Colonic mucosa (tissue), 4 donors: ENCODE data around the gene NHLRC1. TPM values are rescaled to one million over a fixed set of nuclear protein-coding genes. Genes with fewer than 3 reads are reported as not detected.
A peak's percentile ranks its signal among the peaks of the same experiment; 100 is the strongest.

ENCODE experiments used
- DNase-seq: peaks from one replicate; pipeline ENCODE4 v3.0.0-alpha.2; 2020
- H3K27ac ChIP-seq: fragments of 200-600 bp; one replicate; pipeline ENCODE4 v1.8.0; 2021
- H3K27me3 ChIP-seq: fragments of 200-600 bp; one replicate; pipeline ENCODE4 v1.8.0; 2021
- H3K36me3 ChIP-seq: fragments of 200-600 bp; one replicate; pipeline ENCODE4 v1.8.0; 2021
- H3K4me1 ChIP-seq: fragments of 200-600 bp; one replicate; pipeline ENCODE4 v1.8.0; 2021; ENCODE audit warnings: mild to moderate bottlenecking
- H3K4me3 ChIP-seq: fragments of 200-600 bp; one replicate; pipeline ENCODE4 v1.8.0; 2021
- H3K9ac ChIP-seq, 2 donors: one replicate each; pipeline ENCODE4 v1.7.0; 2013; ENCODE audit warnings: control low read depth in 2 of 2, low read depth in 2 of 2, low read length in 2 of 2
- H3K9me3 ChIP-seq: fragments of 200-600 bp; one replicate; pipeline ENCODE4 v1.8.0; 2021
- CTCF ChIP-seq: fragments of 200-600 bp; IDR thresholded peaks from one replicate; pipeline ENCODE4 v1.8.0; 2022; ENCODE audit warnings: antibody characterized with exemption, mild to moderate bottlenecking
- intact Hi-C: fragments of 100-400 bp; cut with DNase I; formaldehyde crosslinking; loops from one replicate; pipeline ENCODE4 v1.14.1; 2022
- total RNA-seq, 2 donors: library from RNA; stranded (reverse); fragmentation: NEBNext Ultra II Directional in 1 of 2; extraction: Animal tissue kit (Norgen Biotek cat#: 25700) in 1 of 2; gene quantifications; one replicate each; pipeline ENCODE4 v1.2.1, GENCODE V29; 2021
- donor health status: healthy.
- donor health status: DM: no; HTN: no; CAD: no.
- donor health status: DM: no; HTN: no; CAD: no.

The NHLRC1 gene
- total RNA-seq, 2 donors from 2014 or later = 1.6 to 2.5 TPM

GRCh38 chr6:18136260-18136659, 13.8 kb upstream of the NHLRC1 start:
- intact Hi-C loops = no loop called here
- Histone ChIP-seq H3K4me3 (no peak overlapping the region), H3K27me3 (no peaks in the 10 kb centered on the region), H3K9me3 (no peaks in the 10 kb centered on the region), H3K9ac (no peak overlapping the region), H3K36me3 (no peaks in the 10 kb centered on the region), H3K27ac (no peak overlapping the region), H3K4me1 (peaks cover 3% of the 10 kb centered on the region)
- no peak for DNase-seq
- no peak for TF ChIP-seq CTCF

GRCh38 chr6:18135171-18135570, 12.7 kb upstream of the NHLRC1 start:
- Histone ChIP-seq H3K9me3 (no peaks in the 10 kb centered on the region), H3K27me3 (no peaks in the 10 kb centered on the region), H3K9ac (no peak overlapping the region), H3K4me1 (no peaks in the 10 kb centered on the region), H3K4me3 (no peak overlapping the region), H3K36me3 (no peaks in the 10 kb centered on the region), H3K27ac (no peak overlapping the region)
- TF ChIP-seq CTCF = no peak
- intact Hi-C loops = no loop called here
- no peak for DNase-seq

- Histone ChIP-seq H3K4me3 (no peak overlapping the region), H3K9ac (no peak overlapping the region), H3K36me3 (no peaks in the 10 kb centered on the region), H3K4me1 (no peaks in the 10 kb centered on the region), H3K27ac (no peak overlapping the region), H3K27me3 (no peaks in the 10 kb centered on the region), H3K9me3 (no peaks in the 10 kb centered on the region)
- intact Hi-C loops = no loop called here
- no peak for DNase-seq
- no peak for TF ChIP-seq CTCF
Measured at GRCh38 chr6:18132346-18132745, 9.9 kb upstream of the NHLRC1 start.

- no peaks in the 10 kb centered on the region for H3K27me3 ChIP-seq
- no peak for DNase-seq
- H3K27ac ChIP-seq = no peak overlapping the region
- H3K4me3 ChIP-seq = no peak overlapping the region
- H3K9ac ChIP-seq = no peak overlapping the region
- no peak for TF ChIP-seq CTCF
- H3K4me1 ChIP-seq = peaks cover 4% of the 10 kb centered on the region
- intact Hi-C loops = no loop called here
- H3K9me3 ChIP-seq = no peaks in the 10 kb centered on the region
- no peaks in the 10 kb centered on the region for H3K36me3 ChIP-seq
Measured at GRCh38 chr6:18126121-18126520, 3.6 kb upstream of the NHLRC1 start.

GRCh38 chr6:18121580-18122127, 823 bp downstream of the NHLRC1 start:
- DNase-seq = no peak
- peak overlapping the region in 1 of 2 donors; percentile 74 for H3K9ac ChIP-seq
- H3K4me3 ChIP-seq = no peak overlapping the region
- H3K36me3 ChIP-seq = no peaks in the 10 kb centered on the region
- no peaks in the 10 kb centered on the region for H3K27me3 ChIP-seq
- H3K27ac ChIP-seq = no peak overlapping the region
- intact Hi-C loops = loop anchor here (5.0 kb wide), 1 partner anchor 134 kb away; the partner anchor contains the start of gene KIF13A
- H3K9me3 ChIP-seq = no peaks in the 10 kb centered on the region
- TF ChIP-seq CTCF = no peak
- H3K4me1 ChIP-seq = peaks cover 13% of the 10 kb centered on the region
